GM21825 (cell line): ENCODE data around the gene PCDHGB4.
"Not testable (repeated sequence)": the region's sequence is repeated elsewhere in the genome, so short reads cannot be mapped to it uniquely, and the experiment has no call there.

Experiments
- ATAC-seq: cut with Tn5 transposase; IDR thresholded peaks from one replicate; pipeline ENCODE4 v1.9.1; 2021; ENCODE audit warnings: mild to moderate bottlenecking, moderate library complexity; ENCODE audit not compliant: unreplicated experiment

The PCDHGB4 gene

GRCh38 chr5:141397756-141398551, 10.5 kb downstream of the PCDHGB4 start, which contains the start of gene PCDHGB5:
TSS of gene PCDHGB5 (plus strand) at chr5:141397947. CDS start at chr5:141398128, 181 bp downstream.
- ATAC-seq, result peak; percentile 74

DNA sequence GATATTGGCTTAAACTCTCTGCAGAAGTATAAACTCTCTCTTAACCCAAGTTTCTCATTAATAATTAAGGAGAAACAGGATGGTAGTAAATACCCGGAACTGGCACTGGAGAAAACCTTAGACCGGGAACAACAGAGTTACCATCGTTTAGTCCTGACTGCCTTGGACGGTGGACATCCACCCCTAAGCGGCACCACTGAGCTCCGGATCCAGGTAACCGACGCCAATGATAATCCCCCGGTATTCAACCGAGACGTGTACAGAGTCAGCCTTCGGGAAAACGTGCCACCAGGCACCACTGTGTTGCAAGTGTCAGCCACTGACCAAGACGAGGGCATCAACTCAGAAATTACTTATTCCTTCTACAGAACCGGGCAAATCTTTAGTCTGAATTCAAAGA, 11.1 kb downstream of the PCDHGB4 start:
- no peak for ATAC-seq

DNA sequence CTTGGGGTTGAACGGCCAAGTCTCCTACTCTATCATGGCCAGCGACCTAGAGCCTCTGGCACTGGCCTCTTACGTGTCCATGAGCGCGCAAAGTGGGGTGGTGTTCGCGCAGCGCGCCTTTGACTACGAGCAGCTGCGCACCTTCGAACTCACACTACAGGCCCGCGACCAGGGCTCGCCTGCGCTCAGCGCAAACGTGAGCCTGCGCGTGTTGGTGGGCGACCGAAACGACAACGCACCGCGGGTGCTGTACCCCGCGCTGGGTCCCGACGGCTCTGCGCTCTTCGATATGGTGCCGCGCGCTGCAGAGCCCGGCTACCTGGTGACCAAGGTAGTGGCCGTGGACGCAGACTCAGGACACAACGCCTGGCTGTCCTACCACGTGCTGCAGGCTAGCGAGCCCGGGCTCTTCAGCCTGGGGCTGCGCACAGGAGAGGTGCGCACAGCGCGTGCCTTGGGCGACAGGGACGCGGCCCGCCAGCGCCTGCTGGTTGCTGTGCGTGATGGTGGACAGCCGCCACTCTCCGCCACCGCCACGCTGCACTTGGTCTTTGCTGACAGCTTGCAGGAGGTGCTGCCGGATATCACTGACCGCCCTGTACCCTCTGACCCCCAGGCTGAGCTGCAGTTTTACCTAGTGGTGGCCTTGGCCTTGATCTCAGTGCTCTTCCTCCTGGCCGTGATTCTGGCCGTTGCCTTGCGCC, 12.2 kb downstream of the PCDHGB4 start:
- ATAC-seq, result no peak

- ATAC-seq, result no peak
These were observed 15.2 kb downstream of the PCDHGB4 start, which contains the start of gene PCDHGA9 for GRCh38 chr5:141402553-141403243. TSS of gene PCDHGA9 (plus strand) at chr5:141402778. CDS start at chr5:141402953, 175 bp downstream.

DNA sequence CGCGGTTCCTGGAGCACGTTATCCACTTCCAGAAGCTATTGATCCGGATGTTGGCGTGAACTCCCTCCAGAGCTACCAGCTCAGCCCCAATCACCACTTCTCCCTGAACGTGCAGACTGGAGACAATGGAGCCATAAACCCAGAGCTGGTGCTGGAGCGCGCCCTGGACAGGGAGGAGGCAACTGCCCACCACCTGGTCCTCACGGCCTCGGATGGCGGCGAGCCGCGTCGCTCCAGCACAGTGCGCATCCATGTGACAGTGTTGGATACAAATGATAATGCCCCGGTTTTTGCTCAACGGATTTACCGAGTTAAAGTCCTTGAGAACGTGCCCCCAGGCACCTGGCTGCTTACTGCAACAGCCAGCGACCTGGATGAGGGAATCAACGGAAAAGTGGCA, 15.9 kb downstream of the PCDHGB4 start:
- no peak for ATAC-seq

DNA sequence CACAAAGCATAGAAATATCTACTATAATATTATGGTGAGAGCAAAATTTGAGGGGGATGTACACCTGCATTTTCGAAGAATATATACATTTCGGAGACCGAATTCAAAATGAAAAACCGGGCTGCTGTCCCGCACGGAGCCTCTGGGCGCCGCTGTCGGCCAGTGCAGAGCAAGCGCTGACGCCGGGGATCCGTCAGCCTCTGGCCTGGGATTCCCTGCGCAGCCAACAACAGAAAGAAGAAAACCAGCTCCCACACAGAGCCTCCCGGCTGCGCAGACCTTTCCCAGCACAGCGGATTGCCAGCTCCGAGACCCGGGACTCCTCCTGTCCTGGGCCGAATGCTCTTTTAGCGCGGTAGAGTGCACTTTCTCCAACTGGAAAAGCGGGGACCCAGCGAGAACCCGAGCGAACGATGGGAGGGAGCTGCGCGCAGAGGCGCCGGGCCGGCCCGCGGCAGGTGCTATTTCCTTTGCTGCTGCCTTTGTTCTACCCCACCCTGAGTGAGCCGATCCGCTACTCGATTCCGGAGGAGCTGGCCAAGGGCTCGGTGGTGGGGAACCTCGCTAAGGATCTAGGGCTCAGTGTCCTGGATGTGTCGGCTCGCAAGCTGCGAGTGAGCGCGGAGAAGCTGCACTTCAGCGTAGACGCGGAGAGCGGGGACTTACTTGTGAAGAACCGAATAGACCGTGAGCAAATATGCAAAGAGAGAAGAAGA, 20.4 kb downstream of the PCDHGB4 start, which contains the start of gene PCDHGB6:
Gene PCDHGB6, plus strand, starts transcription at position 232 of the 716 bp plus-strand sequence. Its CDS starts 182 bp downstream, at position 414.
- peak; percentile 63 for ATAC-seq

GRCh38 chr5:141409598-141410306, 22.3 kb downstream of the PCDHGB4 start:
- ATAC-seq, result no peak

GRCh38 chr5:141411575-141411974, 24.1 kb downstream of the PCDHGB4 start:
- ATAC-seq, result no peak

- ATAC-seq, result peak; percentile 66
These were observed 25.5 kb downstream of the PCDHGB4 start, which contains the start of gene PCDHGA10 for GRCh38 chr5:141412854-141413539. TSS of gene PCDHGA10 (plus strand) at chr5:141412987. CDS start at chr5:141413176, 189 bp downstream.

DNA sequence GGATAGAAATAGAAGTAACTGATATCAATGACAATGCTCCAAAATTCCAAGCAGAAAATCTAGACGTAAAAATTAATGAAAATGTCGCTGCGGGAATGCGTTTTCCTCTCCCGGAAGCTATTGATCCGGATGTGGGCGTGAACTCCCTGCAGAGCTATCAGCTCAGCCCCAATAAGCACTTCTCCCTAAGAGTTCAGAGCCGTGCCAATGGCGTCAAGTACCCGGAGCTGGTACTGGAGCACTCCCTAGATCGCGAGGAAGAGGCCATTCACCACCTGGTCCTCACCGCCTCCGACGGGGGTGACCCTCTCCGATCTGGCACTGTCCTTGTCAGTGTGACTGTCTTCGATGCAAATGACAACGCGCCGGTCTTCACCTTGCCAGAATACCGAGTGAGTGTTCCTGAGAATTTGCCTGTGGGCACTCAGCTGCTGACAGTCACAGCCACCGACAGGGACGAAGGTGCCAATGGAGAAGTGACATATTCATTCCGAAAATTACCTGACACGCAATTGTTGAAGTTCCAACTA, 26.1 kb downstream of the PCDHGB4 start:
- no peak for ATAC-seq

DNA sequence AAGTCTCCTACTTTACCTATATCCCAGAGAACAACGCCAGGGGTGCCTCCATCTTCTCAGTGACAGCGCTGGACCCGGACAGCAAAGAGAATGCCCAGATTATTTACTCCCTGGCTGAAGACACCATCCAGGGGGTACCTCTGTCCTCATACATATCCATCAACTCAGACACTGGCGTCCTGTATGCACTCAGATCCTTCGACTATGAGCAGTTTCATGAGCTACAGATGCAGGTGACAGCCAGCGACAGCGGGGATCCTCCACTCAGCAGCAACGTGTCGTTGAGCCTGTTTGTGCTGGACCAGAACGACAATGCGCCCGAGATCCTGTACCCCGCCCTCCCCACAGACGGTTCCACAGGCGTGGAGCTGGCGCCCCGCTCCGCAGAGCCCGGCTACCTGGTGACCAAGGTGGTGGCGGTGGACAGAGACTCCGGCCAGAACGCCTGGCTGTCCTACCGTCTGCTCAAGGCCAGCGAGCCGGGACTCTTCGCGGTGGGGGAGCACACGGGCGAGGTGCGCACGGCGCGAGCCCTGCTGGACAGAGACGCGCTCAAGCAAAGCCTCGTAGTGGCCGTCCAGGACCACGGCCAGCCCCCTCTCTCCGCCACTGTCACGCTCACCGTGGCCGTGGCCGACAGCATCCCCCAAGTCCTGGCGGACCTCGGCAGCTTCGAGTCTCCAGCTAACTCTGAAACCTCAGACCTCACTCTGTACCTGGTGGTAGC, 27.2 kb downstream of the PCDHGB4 start:
- not testable (repeated sequence) for ATAC-seq

GRCh38 chr5:141415275-141415618, 27.7 kb downstream of the PCDHGB4 start:
- not testable (repeated sequence) for ATAC-seq

- peak; percentile 79 for ATAC-seq
These were observed 30.1 kb downstream of the PCDHGB4 start, which contains the start of gene PCDHGB7 for GRCh38 chr5:141417494-141418172. TSS of gene PCDHGB7 (plus strand) at chr5:141417677. CDS start at chr5:141417860, 183 bp downstream.

DNA sequence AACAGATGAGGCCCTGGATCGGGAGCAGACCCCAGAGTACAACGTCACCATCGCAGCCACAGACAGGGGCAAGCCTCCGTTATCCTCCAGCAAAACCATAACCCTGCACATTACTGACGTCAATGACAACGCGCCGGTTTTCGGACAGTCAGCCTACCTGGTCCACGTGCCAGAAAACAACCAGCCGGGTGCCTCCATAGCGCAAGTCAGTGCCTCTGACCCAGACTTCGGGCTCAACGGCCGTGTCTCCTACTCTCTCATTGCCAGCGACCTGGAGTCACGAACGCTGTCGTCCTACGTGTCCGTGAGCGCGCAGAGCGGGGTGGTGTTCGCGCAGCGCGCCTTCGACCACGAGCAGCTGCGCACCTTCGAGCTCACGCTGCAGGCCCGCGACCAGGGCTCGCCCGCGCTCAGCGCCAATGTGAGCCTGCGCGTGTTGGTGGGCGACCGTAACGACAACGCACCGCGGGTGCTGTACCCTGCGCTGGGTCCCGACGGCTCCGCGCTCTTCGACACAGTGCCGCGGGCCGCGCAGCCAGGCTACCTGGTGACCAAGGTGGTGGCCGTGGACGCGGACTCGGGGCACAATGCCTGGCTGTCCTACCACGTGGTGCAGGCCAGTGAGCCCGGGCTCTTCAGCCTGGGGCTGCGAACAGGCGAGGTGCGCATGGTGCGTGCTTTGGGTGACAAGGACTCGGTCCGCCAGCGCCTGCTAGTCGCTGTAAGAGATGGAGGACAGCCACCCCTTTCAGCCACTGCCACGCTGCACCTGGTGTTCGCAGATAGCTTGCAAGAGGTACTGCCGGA, 31.8 kb downstream of the PCDHGB4 start:
- no peak for ATAC-seq

- peak; percentile 56 for ATAC-seq
These were observed 33.5 kb downstream of the PCDHGB4 start, which contains the start of gene PCDHGA11 for GRCh38 chr5:141420855-141421488. TSS of gene PCDHGA11 (plus strand) at chr5:141421051. CDS start at chr5:141421228, 177 bp downstream.

DNA sequence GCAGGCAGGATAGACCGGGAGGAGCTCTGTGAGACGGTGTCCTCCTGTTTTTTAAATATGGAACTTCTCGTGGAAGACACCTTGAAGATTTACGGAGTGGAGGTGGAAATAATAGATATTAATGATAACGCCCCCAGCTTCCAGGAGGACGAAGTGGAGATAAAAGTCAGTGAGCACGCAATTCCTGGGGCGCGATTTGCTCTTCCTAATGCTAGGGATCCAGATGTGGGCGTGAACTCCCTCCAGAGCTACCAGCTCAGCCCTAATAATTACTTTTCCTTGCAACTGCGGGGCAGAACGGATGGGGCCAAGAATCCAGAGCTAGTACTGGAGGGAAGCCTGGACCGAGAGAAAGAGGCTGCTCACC, 34.0 kb downstream of the PCDHGB4 start:
- ATAC-seq, result no peak
